ENCODE results near the gene CATSPER4. TPM values are rescaled to one million over a fixed set of nuclear protein-coding genes. Genes with fewer than 3 reads are reported as not detected.

Gene CATSPER4
- total RNA-seq, 1 donor: not detected

DNA sequence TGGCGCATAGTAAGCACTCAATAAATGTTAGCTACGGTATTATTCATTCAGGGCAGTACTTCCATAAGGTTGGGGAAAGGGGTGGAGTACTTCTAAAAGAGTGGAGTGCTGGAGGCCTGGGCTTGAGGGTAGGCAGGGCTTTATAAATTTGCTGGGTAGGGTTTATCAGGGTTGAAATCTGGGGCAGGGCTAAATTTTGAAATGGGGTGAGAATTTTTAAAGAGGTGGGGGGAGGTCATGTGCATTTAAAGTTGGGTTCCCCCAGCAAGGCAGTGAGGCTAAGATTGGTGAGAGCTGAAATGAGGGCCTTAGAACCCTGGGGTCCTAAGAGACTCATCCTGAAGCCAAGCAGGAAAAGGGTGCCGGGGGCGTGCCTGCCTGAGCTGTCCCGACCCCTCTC lies 10.0 kb downstream of the CATSPER4 start:
- H2AFZ ChIP-seq (ENCODE audit: low read length): no peak overlapping the region
- no peaks in the 10 kb centered on the region for H3K36me3 ChIP-seq (ENCODE audit: insufficient read depth, low read length)
- H3K4me3 ChIP-seq (ENCODE audit: insufficient read depth, low read length): no peak overlapping the region
- no peaks in the 10 kb centered on the region for H4K20me1 ChIP-seq (ENCODE audit: insufficient read depth, low read length)
- H3K79me2 ChIP-seq (ENCODE audit: insufficient read depth, low read length): no peaks in the 10 kb centered on the region
- no peak for DNase-seq (ENCODE audit: insufficient read length, low spot score, missing footprints)
- no peaks in the 10 kb centered on the region for H3K9me3 ChIP-seq (ENCODE audit: low read depth, low read length)
- TF ChIP-seq, protein P1, sequence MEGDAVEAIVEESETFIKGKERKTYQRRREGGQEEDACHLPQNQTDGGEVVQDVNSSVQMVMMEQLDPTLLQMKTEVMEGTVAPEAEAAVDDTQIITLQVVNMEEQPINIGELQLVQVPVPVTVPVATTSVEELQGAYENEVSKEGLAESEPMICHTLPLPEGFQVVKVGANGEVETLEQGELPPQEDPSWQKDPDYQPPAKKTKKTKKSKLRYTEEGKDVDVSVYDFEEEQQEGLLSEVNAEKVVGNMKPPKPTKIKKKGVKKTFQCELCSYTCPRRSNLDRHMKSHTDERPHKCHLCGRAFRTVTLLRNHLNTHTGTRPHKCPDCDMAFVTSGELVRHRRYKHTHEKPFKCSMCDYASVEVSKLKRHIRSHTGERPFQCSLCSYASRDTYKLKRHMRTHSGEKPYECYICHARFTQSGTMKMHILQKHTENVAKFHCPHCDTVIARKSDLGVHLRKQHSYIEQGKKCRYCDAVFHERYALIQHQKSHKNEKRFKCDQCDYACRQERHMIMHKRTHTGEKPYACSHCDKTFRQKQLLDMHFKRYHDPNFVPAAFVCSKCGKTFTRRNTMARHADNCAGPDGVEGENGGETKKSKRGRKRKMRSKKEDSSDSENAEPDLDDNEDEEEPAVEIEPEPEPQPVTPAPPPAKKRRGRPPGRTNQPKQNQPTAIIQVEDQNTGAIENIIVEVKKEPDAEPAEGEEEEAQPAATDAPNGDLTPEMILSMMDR (IDR thresholded peaks at IDR 0.05; ENCODE audit: extremely low read depth, low read depth, low read length): no peak
- no peak overlapping the region for H3K27ac ChIP-seq (ENCODE audit: low read depth, low read length)
- H3K4me2 ChIP-seq (ENCODE audit: insufficient read depth, low read length): no peak overlapping the region
- no peaks in the 10 kb centered on the region for H3K4me1 ChIP-seq (ENCODE audit: insufficient read depth, low read length)
- peaks cover 28% of the 10 kb centered on the region for H3K27me3 ChIP-seq (ENCODE audit: insufficient read depth, low read length)

DNA sequence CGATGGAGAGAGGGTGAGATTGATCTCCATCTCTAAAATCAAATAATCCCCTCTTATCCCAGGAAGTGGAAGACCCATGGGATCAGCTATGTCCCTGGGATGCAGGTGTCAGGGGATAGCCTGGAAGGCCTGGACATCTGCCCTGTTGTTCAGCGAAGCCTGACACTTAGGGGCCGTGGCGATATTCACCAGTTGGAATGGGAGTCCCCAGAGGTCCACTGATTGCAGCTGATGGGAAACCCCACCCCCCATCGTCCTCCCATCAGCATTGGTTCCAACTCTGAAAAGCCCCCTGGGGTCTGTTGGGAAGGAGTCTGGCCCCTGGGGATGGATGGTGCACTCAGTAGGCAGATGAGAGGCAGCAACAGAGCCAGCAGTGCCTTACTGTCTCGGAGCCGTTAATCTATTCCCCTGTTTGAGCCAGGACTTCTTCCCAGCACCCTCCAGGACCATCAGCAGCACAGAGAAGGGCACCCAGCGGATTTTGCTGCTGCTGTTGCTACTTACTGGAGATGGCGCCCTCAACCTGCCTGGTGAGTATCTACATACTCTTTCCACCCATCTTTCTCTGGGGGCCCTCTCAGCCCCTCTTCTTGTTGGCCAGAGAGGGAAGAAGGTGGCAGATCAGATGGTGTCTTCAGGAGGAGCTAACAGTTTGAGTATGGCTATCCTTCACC lies 13.4 kb downstream of the CATSPER4 start:
- Histone ChIP-seq H3K27me3 (ENCODE audit: insufficient read depth, low read length) (peaks cover 20% of the 10 kb centered on the region), H3K4me1 (ENCODE audit: insufficient read depth, low read length) (no peaks in the 10 kb centered on the region), H4K20me1 (ENCODE audit: insufficient read depth, low read length) (no peaks in the 10 kb centered on the region), H3K9me3 (ENCODE audit: low read depth, low read length) (no peaks in the 10 kb centered on the region), H3K4me3 (ENCODE audit: insufficient read depth, low read length) (no peak overlapping the region), H2AFZ (ENCODE audit: low read length) (no peak overlapping the region), H3K27ac (ENCODE audit: low read depth, low read length) (no peak overlapping the region), H3K79me2 (ENCODE audit: insufficient read depth, low read length) (no peaks in the 10 kb centered on the region), H3K36me3 (ENCODE audit: insufficient read depth, low read length) (no peaks in the 10 kb centered on the region), H3K4me2 (ENCODE audit: insufficient read depth, low read length) (no peak overlapping the region)
- TF ChIP-seq, protein P1 (IDR thresholded peaks at IDR 0.05; ENCODE audit: extremely low read depth, low read depth, low read length): no peak
- DNase-seq (ENCODE audit: insufficient read length, low spot score, missing footprints): no peak

DNA sequence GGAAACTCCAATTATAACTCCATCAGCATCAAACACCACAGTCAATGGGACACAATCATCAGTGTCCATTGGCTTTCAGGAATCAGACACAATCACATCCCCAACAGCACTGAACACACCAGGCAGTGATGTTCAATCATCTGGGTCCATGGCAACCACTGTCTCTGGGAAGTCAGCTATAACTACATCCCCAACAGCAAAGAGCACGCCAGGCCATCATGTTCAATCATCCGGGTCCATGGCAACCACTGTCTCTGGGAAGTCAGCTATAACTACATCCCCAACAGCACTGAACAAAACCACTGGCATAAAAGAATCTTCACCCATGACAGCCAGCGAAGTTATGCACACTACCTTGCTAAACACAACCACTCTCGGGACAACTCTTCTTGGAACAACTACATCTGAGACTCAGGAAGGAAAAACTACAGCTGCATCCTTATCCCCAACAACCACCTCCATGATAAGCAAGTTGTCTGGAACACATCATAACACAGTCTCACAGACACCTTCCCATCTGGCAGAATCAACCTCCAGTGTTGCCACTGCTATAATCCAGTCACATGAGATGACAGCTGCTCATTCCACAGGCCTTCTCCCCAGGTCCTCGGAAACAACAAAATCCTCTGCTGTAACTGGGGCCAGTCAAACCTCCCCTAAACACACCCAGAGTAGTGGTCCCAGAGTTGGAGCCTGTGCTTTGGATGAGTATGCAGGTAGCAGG lies 19.9 kb downstream of the CATSPER4 start:
- TF ChIP-seq, protein P1 (IDR thresholded peaks at IDR 0.05; ENCODE audit: extremely low read depth, low read depth, low read length): no peak
- Histone ChIP-seq H3K36me3 (ENCODE audit: insufficient read depth, low read length) (no peaks in the 10 kb centered on the region), H3K27me3 (ENCODE audit: insufficient read depth, low read length) (no peaks in the 10 kb centered on the region), H3K79me2 (ENCODE audit: insufficient read depth, low read length) (no peaks in the 10 kb centered on the region), H3K4me2 (ENCODE audit: insufficient read depth, low read length) (no peak overlapping the region), H4K20me1 (ENCODE audit: insufficient read depth, low read length) (no peaks in the 10 kb centered on the region), H3K27ac (ENCODE audit: low read depth, low read length) (no peak overlapping the region), H3K4me1 (ENCODE audit: insufficient read depth, low read length) (no peaks in the 10 kb centered on the region), H2AFZ (ENCODE audit: low read length) (no peak overlapping the region), H3K9me3 (ENCODE audit: low read depth, low read length) (no peaks in the 10 kb centered on the region), H3K4me3 (ENCODE audit: insufficient read depth, low read length) (no peak overlapping the region)
- DNase-seq (ENCODE audit: insufficient read length, low spot score, missing footprints): no peak

DNA sequence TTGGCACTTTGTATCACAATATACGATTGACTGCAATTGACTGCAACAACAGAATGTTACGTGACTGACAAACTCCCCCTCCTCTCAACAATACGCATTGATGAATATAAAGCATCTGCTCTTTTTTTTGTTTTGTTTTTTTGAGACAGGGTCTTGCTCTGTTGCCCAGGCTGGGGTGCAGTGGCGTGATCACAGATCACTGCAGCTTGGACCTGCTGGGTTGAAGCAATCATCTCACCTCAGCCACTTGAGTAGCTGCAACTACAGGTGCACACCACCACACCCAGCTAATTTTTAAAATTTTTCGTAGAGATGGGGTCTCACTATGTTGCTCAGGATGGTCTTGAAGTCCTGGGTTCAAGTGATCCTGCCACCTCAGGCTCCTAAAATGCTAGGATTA lies 22.3 kb downstream of the CATSPER4 start:
- H3K9me3 ChIP-seq (ENCODE audit: low read depth, low read length): no peaks in the 10 kb centered on the region
- H3K79me2 ChIP-seq (ENCODE audit: insufficient read depth, low read length): no peaks in the 10 kb centered on the region
- no peak overlapping the region for H3K4me2 ChIP-seq (ENCODE audit: insufficient read depth, low read length)
- no peaks in the 10 kb centered on the region for H3K4me1 ChIP-seq (ENCODE audit: insufficient read depth, low read length)
- no peak for DNase-seq (ENCODE audit: insufficient read length, low spot score, missing footprints)
- H2AFZ ChIP-seq (ENCODE audit: low read length): no peak overlapping the region
- H4K20me1 ChIP-seq (ENCODE audit: insufficient read depth, low read length): no peaks in the 10 kb centered on the region
- H3K27ac ChIP-seq (ENCODE audit: low read depth, low read length): no peak overlapping the region
- H3K4me3 ChIP-seq (ENCODE audit: insufficient read depth, low read length): no peak overlapping the region
- peaks cover 9% of the 10 kb centered on the region for H3K27me3 ChIP-seq (ENCODE audit: insufficient read depth, low read length)
- no peaks in the 10 kb centered on the region for H3K36me3 ChIP-seq (ENCODE audit: insufficient read depth, low read length)
- TF ChIP-seq, protein P1 (IDR thresholded peaks at IDR 0.05; ENCODE audit: extremely low read depth, low read depth, low read length): no peak

Data from osteoblast (primary cell).